K562 (cell line): ENCODE results near the gene TFF1.

Experiments
- CTCF ChIP-seq, 3 experiments: IDR thresholded peaks in 2 of 3; conservative IDR thresholded peaks in 1 of 3; 2 replicates each; pipeline ENCODE4 v1.5.1; 2011 to 2012; ENCODE audit warnings: low read length in 3 of 3, mild to moderate bottlenecking in 3 of 3, control low read depth in 2 of 3, improper control_type of control experiment in 1 of 3, inconsistent platforms in 1 of 3, low read depth in 1 of 3, mixed read lengths in 1 of 3, moderate library complexity in 1 of 3; ENCODE audit not compliant: insufficient read depth in 2 of 3
- RFX5 ChIP-seq: IDR thresholded peaks from 2 replicates; pipeline ENCODE4 v1.6.1; 2011; ENCODE audit warnings: low read depth, mild to moderate bottlenecking, improper control_type of control experiment, low read length
- TAF1 ChIP-seq: IDR thresholded peaks from 2 replicates; pipeline ENCODE4 v1.6.1; 2011; ENCODE audit warnings: mild to moderate bottlenecking, low read length, moderate library complexity; ENCODE audit not compliant: insufficient read depth, control insufficient read depth, severe bottlenecking; ENCODE audit errors: extremely low read depth

- TF ChIP-seq RFX5 (no peak), TAF1 (no peak), CTCF (IDR thresholded peaks at IDR 0.05 in 2 of 3, conservative IDR thresholded peaks at IDR 0.05 in 1 of 3; ENCODE audit: insufficient read depth in 2 of 3, low read depth in 1 of 3, low read length in 3 of 3) (peak in 1 of 3 experiments; percentile 17; a peak in 1 of 6 replicates)
These were observed 1.2 kb upstream of the TFF1 start for GRCh38 chr21:42367367-42368165.
